T-helper 1 cell treated with Interleukin-12 subunit alpha and Interleukin-12 subunit beta and Interleukin-4 antibody, amounts not matched to agents 30 ng/mL and 1 ng/mL, for 36 hours (primary cell): Measurements from ENCODE around the gene ZNF628. TPM values are rescaled to one million over a fixed set of nuclear protein-coding genes. Genes with fewer than 3 reads are reported as not detected.

Experiments used
- intact Hi-C: fragments of 100-400 bp; cut with micrococcal nuclease; formaldehyde crosslinking; loops from one replicate; pipeline ENCODE4 v1.15.1; 2024
- total RNA-seq: library from RNA; stranded (reverse); gene quantifications from 2 replicates; pipeline ENCODE4 v1.2.3, GENCODE V29; 2022

Gene ZNF628
- total RNA-seq, 1 donor from 2014 or later: 6.3 TPM

- intact Hi-C loops: no loop called here
Measured at GRCh38 chr19:55464039-55464661, 12.3 kb upstream of the ZNF628 start.

GRCh38 chr19:55464662-55465054 is 11.8 kb upstream of the ZNF628 start, which contains the start of gene C19orf85:
C19orf85 (minus strand) TSS chr19:55464751; CDS start chr19:55464554, 197 bp downstream.
- intact Hi-C loops: no loop called here

GRCh38 chr19:55465460-55466240 is 10.8 kb upstream of the ZNF628 start:
- intact Hi-C loops: no loop called here

- intact Hi-C loops: no loop called here
Measured at GRCh38 chr19:55466241-55466614, 10.2 kb upstream of the ZNF628 start.

- intact Hi-C loops: loop anchor here (1.0 kb wide), 2 partner anchors 36 to 164 kb away; no protein-coding TSS in a partner anchor
Measured at GRCh38 chr19:55467236-55468053, 9.0 kb upstream of the ZNF628 start.

- intact Hi-C loops: loop anchor here (1.0 kb wide), 1 partner anchor 35 kb away; no protein-coding TSS in a partner anchor
Measured at GRCh38 chr19:55468054-55468393, 8.4 kb upstream of the ZNF628 start.

- intact Hi-C loops: loop anchor here (10.0 kb wide), 1 partner anchor 844 kb away; the partner anchor contains the start of gene ZSCAN5A
Measured at GRCh38 chr19:55471266-55471665, 5.2 kb upstream of the ZNF628 start.

- intact Hi-C loops: loop anchor here (10.0 kb wide), 1 partner anchor 842 kb away; the partner anchor contains the start of gene ZSCAN5A
Measured at GRCh38 chr19:55472463-55472862, 4.0 kb upstream of the ZNF628 start.

- intact Hi-C loops: loop anchor here (10.0 kb wide), 1 partner anchor 841 kb away; the partner anchor contains the start of gene ZSCAN5A
Measured at GRCh38 chr19:55473225-55474012, 3.0 kb upstream of the ZNF628 start.

GRCh38 chr19:55474269-55475265 is 1.9 kb upstream of the ZNF628 start:
- intact Hi-C loops: loop anchor here (10.0 kb wide), 1 partner anchor 840 kb away; the partner anchor contains the start of gene ZSCAN5A

- intact Hi-C loops: loop anchor here (1.0 to 10.0 kb wide), 5 partner anchors 25 to 1014 kb away; partner anchors contain the start of genes PPP1R12C, ZNF444 and ZSCAN5A
Measured at GRCh38 chr19:55477905-55478304, 1.5 kb downstream of the ZNF628 start.

- intact Hi-C loops: loop anchor here (10.0 kb wide), 1 partner anchor 836 kb away; the partner anchor contains the start of gene ZSCAN5A
Measured at GRCh38 chr19:55478364-55478763, 1.9 kb downstream of the ZNF628 start.

- intact Hi-C loops: loop anchor here (10.0 kb wide), 1 partner anchor 836 kb away; the partner anchor contains the start of gene ZSCAN5A
Measured at GRCh38 chr19:55479045-55479444, 2.6 kb downstream of the ZNF628 start.

- intact Hi-C loops: loop anchor here (10.0 kb wide), 1 partner anchor 835 kb away; the partner anchor contains the start of gene ZSCAN5A
Measured at GRCh38 chr19:55479451-55480230, 3.2 kb downstream of the ZNF628 start.

GRCh38 chr19:55481148-55481793 is 4.9 kb downstream of the ZNF628 start:
- intact Hi-C loops: no loop called here

GRCh38 chr19:55481794-55482155 is 5.4 kb downstream of the ZNF628 start:
- intact Hi-C loops: no loop called here

GRCh38 chr19:55482156-55482961 is 5.9 kb downstream of the ZNF628 start:
- intact Hi-C loops: no loop called here
